Right cardiac atrium (tissue), 5 donors: ENCODE data around the gene PWP2. TPM values are rescaled to one million over a fixed set of nuclear protein-coding genes. Genes with fewer than 3 reads are reported as not detected.
"Not testable (repeated sequence)": the region's sequence is repeated elsewhere in the genome, so short reads cannot be mapped to it uniquely, and the experiment has no call there.

Experiments
- ATAC-seq, 2 donors: fragments of 200-7000 bp; cut with Tn5 transposase; one replicate each; pipeline versions ENCODE4 v1.8.0 to v1.9.1; 2020; ENCODE audit warnings: moderate library complexity in 2 of 2, mild to moderate bottlenecking in 1 of 2
- DNase-seq, 3 donors: peaks; one replicate each; pipeline ENCODE4 v3.0.0-alpha.2; 2020
- H3K27ac ChIP-seq: one replicate; pipeline ENCODE4 v1.5.1; 2013; ENCODE audit warnings: mild to moderate bottlenecking, low read length, control low read depth, moderate library complexity
- H3K27me3 ChIP-seq: one replicate; pipeline ENCODE4 v1.6.1; 2013; ENCODE audit not compliant: control insufficient read depth, insufficient read depth
- H3K4me1 ChIP-seq: one replicate; pipeline ENCODE4 v1.6.1; 2013; ENCODE audit warnings: low read length; ENCODE audit not compliant: control insufficient read depth, insufficient read depth
- H3K4me3 ChIP-seq: one replicate; pipeline ENCODE4 v1.5.1; 2013; ENCODE audit warnings: low read length, control low read depth
- H3K9me3 ChIP-seq: one replicate; pipeline ENCODE4 v1.6.1; 2013; ENCODE audit warnings: low read length; ENCODE audit not compliant: control insufficient read depth
- WGBS: extraction: QIAGEN DNeasy Blood & Tissue Kit; methylation state at CpG from one replicate; pipeline ENCODE4 v1.1.7; 2013; 5-methylcytosine and 5-hydroxymethylcytosine counted together
- intact Hi-C, 4 donors: fragments of 100-400 bp; cut with DNase I; formaldehyde crosslinking; loops; one replicate each; pipeline versions ENCODE4 v1.11.0 to v1.14.0; 2022 to 2023
- polyA plus RNA-seq: library from polyadenylated mRNA; stranded (reverse); fragments of 200-250 nt; gene quantifications from one replicate; pipeline ENCODE4 v1.2.3, GENCODE V29; 2013
- total RNA-seq, 4 donors: library from RNA; stranded (reverse); fragmentation: NEBNext Ultra II Directional; extraction: Animal tissue kit (Norgen Biotek cat#: 25700); gene quantifications; one replicate each; pipeline ENCODE4 v1.2.1, GENCODE V29; 2021
- donor health status: healthy with polysubstance abuse.
- donor health status: DM: no; HTN: yes; CAD: no.
- donor health status: DM: no; HTN: no; CAD: no.
- donor health status: DM: no; HTN: yes; CAD: no; lungs with severe emphysema.
- donor health status: DM: yes; HTN: yes; CAD: no.

Gene PWP2
- total and polyA plus RNA-seq, 5 donors = 0.94 to 8.9 (median 1.6) TPM

DNA sequence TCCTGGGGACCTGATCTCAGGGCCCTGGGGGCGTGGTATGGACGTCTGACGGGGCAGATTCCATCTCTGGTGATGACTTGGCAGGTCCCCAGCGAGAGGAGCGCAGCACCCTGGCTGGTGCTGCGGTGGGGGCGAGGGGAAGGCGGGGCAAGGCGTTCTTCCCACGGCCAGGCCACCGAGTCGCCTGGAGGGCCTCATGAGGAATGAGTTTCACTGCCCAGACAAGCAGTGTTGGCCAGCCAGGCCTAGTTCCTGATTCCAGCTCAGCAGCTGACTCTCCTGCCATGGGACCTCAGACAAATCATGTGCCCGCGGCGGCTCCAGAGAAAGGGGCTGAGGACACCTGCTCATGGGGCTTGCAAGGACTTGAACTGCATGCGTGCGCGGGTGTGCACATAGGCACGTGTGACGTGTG lies 47.6 kb downstream of the PWP2 start:
- H3K27ac ChIP-seq, H3K9me3 ChIP-seq, H3K27me3 ChIP-seq, DNase-seq, H3K4me3 ChIP-seq, H3K4me1 ChIP-seq, intact Hi-C loops: not testable (repeated sequence)
- peak; percentile 72 to 74 for ATAC-seq
- WGBS = no CpG with 5 or more reads among the region's 20 CpGs

- ATAC-seq = peak in 1 of 2 donors; percentile 15
- H3K4me3 ChIP-seq, H3K27me3 ChIP-seq, intact Hi-C loops, H3K9me3 ChIP-seq, H3K27ac ChIP-seq, H3K4me1 ChIP-seq: not testable (repeated sequence)
- WGBS = no CpG with 5 or more reads among the region's 38 CpGs
- DNase-seq = peak in 1 of 3 donors; percentile 13
Measured at GRCh38 chr21:44155231-44155993, 48.2 kb downstream of the PWP2 start.

DNA sequence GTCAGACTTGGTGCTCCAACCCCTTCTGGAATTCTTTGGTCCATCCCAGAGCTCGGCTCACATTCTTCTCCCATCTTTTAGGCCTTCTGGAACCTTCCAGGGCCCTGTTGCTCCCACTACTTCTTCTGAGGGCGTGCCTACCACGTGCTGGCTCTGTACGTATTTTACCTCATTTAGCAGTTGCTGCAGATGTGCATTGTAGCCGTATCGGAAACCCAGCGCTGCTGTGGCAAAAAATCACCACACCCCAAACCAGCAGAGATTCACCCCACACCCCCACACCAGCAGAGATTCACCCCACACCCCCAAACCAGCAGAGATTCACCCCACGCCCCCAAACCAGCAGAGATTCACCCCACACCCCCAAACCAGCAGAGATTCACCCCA lies 48.8 kb downstream of the PWP2 start:
- intact Hi-C loops, H3K9me3 ChIP-seq, H3K27ac ChIP-seq, ATAC-seq, H3K27me3 ChIP-seq, H3K4me3 ChIP-seq, DNase-seq, H3K4me1 ChIP-seq: not testable (repeated sequence)
- no CpG with 5 or more reads among the region's 8 CpGs for WGBS

DNA sequence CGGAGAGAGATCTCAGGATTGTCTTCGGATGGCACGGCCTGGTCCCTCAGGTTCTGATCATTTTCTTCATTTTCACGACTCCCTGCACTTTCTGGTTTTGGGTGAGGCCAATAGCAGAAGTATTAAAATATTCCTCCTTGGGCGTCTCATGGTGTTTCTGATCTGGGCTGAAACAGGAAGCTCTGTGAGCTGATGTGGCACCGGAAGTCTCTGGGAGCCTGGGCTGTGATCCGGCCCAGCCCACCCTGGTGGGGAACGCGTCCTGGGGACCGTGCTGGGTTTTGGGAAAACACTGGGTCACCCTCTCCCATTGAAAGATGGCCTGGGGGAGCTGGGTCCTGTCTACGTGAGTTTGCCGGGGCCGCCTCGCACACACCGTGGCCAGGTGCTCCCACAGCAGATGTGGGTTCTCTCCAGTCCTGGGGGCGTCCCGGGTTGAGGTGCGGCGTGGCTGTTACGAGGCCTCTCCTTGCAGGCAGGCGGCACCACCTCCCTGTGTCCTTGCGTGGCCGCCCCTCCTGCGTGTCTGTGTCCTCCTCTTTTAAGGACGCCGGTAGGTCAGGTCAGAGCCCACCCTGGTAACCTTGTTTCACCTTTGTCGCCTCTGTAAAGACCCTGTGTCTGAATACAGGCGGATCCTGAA lies 50.4 kb downstream of the PWP2 start:
- H3K27ac ChIP-seq, H3K4me3 ChIP-seq, H3K9me3 ChIP-seq, ATAC-seq, H3K4me1 ChIP-seq, H3K27me3 ChIP-seq, intact Hi-C loops: not testable (repeated sequence)
- no CpG with 5 or more reads among the region's 28 CpGs for WGBS
- peak in 1 of 3 donors; percentile 13 for DNase-seq

- ATAC-seq, H3K27ac ChIP-seq, H3K9me3 ChIP-seq, DNase-seq, H3K4me1 ChIP-seq, H3K4me3 ChIP-seq, H3K27me3 ChIP-seq, intact Hi-C loops: not testable (repeated sequence)
- WGBS = no CpG with 5 or more reads among the region's 7 CpGs
Measured at GRCh38 chr21:44158082-44158468, 50.9 kb downstream of the PWP2 start.

- intact Hi-C loops, H3K4me3 ChIP-seq, H3K27ac ChIP-seq, H3K4me1 ChIP-seq, H3K9me3 ChIP-seq, H3K27me3 ChIP-seq, DNase-seq: not testable (repeated sequence)
- ATAC-seq = peak; percentile 15 to 34
- 92% methylated on average over 1 of the region's 30 CpGs for WGBS
Measured at GRCh38 chr21:44159349-44160297, 52.4 kb downstream of the PWP2 start.

DNA sequence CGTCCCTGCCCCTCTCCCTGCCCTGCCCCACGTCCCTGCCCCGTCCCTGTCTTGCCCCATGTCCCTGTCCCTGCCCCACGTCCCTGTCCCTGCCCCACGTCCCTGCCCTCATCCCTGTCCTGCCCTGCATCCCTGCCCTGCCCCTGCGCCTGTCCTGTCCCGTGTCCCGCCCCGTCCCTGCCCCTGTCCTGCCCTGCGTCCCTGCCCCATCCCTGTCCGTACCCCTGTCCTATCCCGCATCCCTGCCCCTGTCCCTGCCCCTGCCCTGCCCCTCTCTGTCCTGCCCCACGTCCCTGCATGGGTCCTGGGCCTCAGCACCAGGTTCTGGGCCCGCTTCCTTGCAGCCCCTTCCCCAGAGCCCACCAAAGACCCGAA lies 53.1 kb downstream of the PWP2 start:
- H3K4me1 ChIP-seq, H3K4me3 ChIP-seq, intact Hi-C loops, DNase-seq, H3K27me3 ChIP-seq, H3K9me3 ChIP-seq, H3K27ac ChIP-seq: not testable (repeated sequence)
- ATAC-seq = peak; percentile 15 to 49
- no CpG with 5 or more reads among the region's 15 CpGs for WGBS

GRCh38 chr21:44160821-44161220 lies 53.6 kb downstream of the PWP2 start:
- WGBS = no CpG with 5 or more reads among the region's 20 CpGs
- H3K9me3 ChIP-seq, H3K4me1 ChIP-seq, intact Hi-C loops, H3K27me3 ChIP-seq, H3K4me3 ChIP-seq, H3K27ac ChIP-seq, DNase-seq: not testable (repeated sequence)
- peak; percentile 66 to 76 for ATAC-seq

DNA sequence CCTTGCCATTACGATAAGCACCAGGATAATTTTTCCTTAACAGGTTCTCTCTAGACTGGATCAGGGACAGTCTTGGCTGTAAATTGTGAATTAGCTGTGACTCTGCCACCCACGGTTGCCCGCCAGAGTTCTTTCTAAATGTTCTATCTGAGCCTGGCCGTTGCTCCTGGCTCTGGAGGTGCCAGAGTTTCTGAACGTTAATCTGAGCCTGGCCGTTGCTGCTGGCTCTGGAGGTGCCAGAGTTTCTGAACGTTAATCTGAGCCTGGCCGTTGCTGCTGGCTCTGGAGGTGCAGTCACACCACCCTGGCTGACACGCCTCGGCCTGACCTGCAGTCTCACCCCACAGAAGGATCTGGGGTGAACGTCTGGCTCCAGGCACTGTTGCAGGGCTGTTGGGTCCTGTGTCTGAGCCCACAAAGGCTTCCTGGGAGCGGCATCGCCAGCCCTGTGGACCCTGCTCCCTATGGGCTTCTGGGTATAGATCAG lies 56.0 kb downstream of the PWP2 start:
- DNase-seq = peak in 1 of 3 donors; percentile 37
- H3K9me3 ChIP-seq, H3K4me3 ChIP-seq, intact Hi-C loops, H3K4me1 ChIP-seq, H3K27me3 ChIP-seq, H3K27ac ChIP-seq: not testable (repeated sequence)
- peak in 1 of 2 donors; percentile 40 for ATAC-seq
- no CpG with 5 or more reads among the region's 13 CpGs for WGBS

DNA sequence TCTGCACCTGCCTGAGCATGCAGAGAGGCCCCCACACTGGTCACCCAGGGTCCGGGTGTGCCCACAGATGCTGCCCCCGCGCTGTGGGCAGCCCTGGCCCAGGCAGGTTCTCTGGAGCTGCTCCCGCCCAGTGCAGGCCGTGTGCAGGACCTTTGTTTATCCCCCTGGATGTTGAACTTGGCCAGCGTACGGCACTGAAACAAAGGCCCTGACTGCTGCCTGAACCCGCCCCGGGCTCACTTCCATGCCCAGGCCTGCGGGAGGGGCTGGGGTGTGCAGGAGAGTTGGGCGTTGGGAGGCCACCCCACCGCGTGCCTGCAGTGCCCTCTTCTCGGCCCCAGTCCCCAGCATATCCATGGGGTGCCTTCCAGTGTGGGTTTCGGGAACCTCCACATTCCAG lies 58.7 kb downstream of the PWP2 start:
- peak; percentile 58 to 59 for ATAC-seq
- WGBS = no CpG with 5 or more reads among the region's 15 CpGs
- peak in 1 of 3 donors; percentile 24 for DNase-seq
- H3K4me1 ChIP-seq, intact Hi-C loops, H3K9me3 ChIP-seq, H3K4me3 ChIP-seq, H3K27ac ChIP-seq, H3K27me3 ChIP-seq: not testable (repeated sequence)

DNA sequence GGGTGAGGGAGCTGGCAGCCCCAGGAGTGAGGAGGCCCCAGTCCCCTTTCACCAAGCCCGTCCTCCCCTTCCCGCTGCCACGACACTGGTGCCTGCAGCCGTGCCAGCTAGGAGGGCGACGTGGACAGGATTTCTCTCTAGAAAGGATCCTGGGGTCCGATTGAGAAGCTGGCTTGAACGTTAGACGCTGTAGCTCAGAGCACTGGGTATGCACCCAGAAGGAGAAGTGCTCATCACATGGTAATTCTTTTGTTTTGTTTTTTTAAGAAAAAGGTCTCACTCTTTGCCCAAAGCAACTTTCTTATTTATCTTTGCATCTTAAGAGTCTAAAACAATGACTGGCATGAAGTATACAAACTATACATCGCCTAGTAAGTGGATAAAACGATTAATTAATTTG lies 60.3 kb downstream of the PWP2 start:
- H3K9me3 ChIP-seq, H3K27me3 ChIP-seq, intact Hi-C loops, H3K27ac ChIP-seq, H3K4me1 ChIP-seq, ATAC-seq, H3K4me3 ChIP-seq, DNase-seq: not testable (repeated sequence)
- no CpG with 5 or more reads among the region's 11 CpGs for WGBS
